ENCODE measurements around the gene LY6G6D. TPM values are rescaled to one million over a fixed set of nuclear protein-coding genes. Genes with fewer than 3 reads are reported as not detected.

LY6G6D gene
- total and polyA plus RNA-seq, 2 of the 13 experiments (the other 11 are each of a cell fraction or from before 2014, with no cell fraction given) = not detected

DNA sequence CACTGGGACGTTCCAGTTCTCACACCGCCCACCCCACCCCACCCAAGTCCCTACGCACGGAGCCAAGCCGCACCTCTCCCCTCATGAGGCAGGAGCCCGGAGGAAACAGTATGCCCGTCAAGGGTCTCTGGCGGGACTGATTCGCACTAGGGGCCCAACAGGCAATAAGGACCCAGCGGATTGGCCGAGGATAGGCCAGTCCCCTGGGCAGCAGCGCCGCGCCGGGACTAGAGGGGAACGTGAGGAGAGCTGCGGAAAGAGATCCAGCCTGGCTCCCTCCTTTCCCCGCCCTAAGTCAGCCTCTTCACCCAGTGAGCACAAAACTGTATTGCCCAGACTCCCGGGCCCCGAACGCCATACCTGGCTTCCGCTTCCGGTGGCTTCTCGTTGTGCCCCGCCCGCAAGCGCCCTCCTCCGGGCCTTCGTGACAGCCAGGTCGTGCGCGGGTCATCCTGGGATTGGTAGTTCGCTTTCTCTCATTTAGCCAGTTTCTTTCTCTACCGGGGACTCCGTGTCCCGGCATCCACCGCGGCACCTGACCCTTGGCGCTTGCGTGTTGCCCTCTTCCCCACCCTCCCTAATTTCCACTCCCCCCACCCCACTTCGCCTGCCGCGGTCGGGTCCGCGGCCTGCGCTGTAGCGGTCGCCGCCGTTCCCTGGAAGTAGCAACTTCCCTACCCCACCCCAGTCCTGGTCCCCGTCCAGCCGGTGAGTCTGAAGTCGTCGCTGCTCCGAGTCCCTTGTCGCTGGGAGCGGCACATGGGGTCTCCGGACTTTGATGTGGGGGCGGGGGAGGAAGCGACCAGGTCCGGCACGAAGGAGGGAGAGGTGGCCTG is 49.4 kb upstream of the LY6G6D start, which contains the start of gene CSNK2B (continued):
- TF ChIP-seq, protein P1, sequence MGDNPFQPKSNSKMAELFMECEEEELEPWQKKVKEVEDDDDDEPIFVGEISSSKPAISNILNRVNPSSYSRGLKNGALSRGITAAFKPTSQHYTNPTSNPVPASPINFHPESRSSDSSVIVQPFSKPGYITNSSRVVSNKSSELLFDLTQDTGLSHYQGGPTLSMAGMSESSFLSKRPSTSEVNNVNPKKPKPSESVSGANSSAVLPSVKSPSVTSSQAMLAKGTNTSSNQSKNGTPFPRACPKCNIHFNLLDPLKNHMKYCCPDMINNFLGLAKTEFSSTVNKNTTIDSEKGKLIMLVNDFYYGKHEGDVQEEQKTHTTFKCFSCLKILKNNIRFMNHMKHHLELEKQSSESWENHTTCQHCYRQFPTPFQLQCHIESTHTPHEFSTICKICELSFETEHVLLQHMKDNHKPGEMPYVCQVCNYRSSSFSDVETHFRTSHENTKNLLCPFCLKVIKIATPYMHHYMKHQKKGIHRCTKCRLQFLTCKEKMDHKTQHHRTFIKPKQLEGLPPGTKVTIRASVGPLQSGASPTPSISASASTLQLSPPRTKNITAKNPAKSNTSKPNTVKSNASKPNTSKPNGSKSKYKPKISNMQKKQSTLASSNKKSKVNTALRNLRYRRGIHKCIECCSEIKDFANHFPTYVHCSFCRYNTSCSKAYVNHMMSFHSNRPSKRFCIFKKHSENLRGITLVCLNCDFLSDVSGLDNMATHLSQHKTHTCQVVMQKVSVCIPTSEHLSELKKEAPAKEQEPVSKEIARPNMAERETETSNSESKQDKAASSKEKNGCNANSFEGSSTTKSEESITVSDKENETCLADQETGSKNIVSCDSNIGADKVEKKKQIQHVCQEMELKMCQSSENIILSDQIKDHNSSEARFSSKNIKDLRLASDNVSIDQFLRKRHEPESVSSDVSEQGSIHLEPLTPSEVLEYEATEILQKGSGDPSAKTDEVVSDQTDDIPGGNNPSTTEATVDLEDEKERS (CRISPR knock-in tag; IDR thresholded peaks at IDR 0.05) = 0 out of 2 replicates have a peak, but pooled peaks have one; percentile 13
- TF ChIP-seq ZNF570 (CRISPR knock-in tag; IDR thresholded peaks at IDR 0.05; ENCODE audit: borderline replicate concordance) (no peak), AKAP8 (CRISPR knock-in tag; IDR thresholded peaks at IDR 0.05) (no peak), ZNF564 (CRISPR knock-in tag; IDR thresholded peaks at IDR 0.05) (no peak), ZNF256 (CRISPR knock-in tag; conservative IDR thresholded peaks at IDR 0.05) (peak; percentile 83; the same call in 1 of the 2 replicates), SRF (IDR thresholded peaks at IDR 0.05; ENCODE audit: low read depth, low read length) (peak; percentile 87), XRCC5 (optimal IDR thresholded peaks at IDR 0.05; ENCODE audit: low read length) (peak; percentile 13), ZBTB21 (CRISPR knock-in tag; IDR thresholded peaks at IDR 0.05) (peak; percentile 17; the same call in 1 of the 2 replicates), NFE2L1 (CRISPR knock-in tag; IDR thresholded peaks at IDR 0.05; ENCODE audit: borderline replicate concordance) (peak; percentile 72; the same call in 1 of the 2 replicates), ZNF382 (CRISPR knock-in tag; IDR thresholded peaks at IDR 0.05; ENCODE audit: borderline replicate concordance) (no peak), ZNF772 (CRISPR knock-in tag; IDR thresholded peaks at IDR 0.05) (no peak; the same call in 1 of the 2 replicates)
- TF ChIP-seq, protein P2, sequence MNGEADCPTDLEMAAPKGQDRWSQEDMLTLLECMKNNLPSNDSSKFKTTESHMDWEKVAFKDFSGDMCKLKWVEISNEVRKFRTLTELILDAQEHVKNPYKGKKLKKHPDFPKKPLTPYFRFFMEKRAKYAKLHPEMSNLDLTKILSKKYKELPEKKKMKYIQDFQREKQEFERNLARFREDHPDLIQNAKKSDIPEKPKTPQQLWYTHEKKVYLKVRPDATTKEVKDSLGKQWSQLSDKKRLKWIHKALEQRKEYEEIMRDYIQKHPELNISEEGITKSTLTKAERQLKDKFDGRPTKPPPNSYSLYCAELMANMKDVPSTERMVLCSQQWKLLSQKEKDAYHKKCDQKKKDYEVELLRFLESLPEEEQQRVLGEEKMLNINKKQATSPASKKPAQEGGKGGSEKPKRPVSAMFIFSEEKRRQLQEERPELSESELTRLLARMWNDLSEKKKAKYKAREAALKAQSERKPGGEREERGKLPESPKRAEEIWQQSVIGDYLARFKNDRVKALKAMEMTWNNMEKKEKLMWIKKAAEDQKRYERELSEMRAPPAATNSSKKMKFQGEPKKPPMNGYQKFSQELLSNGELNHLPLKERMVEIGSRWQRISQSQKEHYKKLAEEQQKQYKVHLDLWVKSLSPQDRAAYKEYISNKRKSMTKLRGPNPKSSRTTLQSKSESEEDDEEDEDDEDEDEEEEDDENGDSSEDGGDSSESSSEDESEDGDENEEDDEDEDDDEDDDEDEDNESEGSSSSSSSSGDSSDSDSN (CRISPR knock-in tag; IDR thresholded peaks at IDR 0.05) = peak; percentile 65
- TF ChIP-seq, protein P3, sequence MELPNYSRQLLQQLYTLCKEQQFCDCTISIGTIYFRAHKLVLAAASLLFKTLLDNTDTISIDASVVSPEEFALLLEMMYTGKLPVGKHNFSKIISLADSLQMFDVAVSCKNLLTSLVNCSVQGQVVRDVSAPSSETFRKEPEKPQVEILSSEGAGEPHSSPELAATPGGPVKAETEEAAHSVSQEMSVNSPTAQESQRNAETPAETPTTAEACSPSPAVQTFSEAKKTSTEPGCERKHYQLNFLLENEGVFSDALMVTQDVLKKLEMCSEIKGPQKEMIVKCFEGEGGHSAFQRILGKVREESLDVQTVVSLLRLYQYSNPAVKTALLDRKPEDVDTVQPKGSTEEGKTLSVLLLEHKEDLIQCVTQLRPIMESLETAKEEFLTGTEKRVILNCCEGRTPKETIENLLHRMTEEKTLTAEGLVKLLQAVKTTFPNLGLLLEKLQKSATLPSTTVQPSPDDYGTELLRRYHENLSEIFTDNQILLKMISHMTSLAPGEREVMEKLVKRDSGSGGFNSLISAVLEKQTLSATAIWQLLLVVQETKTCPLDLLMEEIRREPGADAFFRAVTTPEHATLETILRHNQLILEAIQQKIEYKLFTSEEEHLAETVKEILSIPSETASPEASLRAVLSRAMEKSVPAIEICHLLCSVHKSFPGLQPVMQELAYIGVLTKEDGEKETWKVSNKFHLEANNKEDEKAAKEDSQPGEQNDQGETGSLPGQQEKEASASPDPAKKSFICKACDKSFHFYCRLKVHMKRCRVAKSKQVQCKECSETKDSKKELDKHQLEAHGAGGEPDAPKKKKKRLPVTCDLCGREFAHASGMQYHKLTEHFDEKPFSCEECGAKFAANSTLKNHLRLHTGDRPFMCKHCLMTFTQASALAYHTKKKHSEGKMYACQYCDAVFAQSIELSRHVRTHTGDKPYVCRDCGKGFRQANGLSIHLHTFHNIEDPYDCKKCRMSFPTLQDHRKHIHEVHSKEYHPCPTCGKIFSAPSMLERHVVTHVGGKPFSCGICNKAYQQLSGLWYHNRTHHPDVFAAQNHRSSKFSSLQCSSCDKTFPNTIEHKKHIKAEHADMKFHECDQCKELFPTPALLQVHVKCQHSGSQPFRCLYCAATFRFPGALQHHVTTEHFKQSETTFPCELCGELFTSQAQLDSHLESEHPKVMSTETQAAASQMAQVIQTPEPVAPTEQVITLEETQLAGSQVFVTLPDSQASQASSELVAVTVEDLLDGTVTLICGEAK (IDR thresholded peaks at IDR 0.05) = peak; percentile 75
- TF ChIP-seq, protein P3 (CRISPR knock-in tag; IDR thresholded peaks at IDR 0.05) = peak; percentile 61

All from HepG2 (cell line).